T-helper 17 cell (primary cell): ENCODE results near the gene LGR6. TPM values are rescaled to one million over a fixed set of nuclear protein-coding genes. Genes with fewer than 3 reads are reported as not detected.
A peak's percentile ranks its signal among the peaks of the same experiment; 100 is the strongest.
"Not testable (repeated sequence)": the region's sequence is repeated elsewhere in the genome, so short reads cannot be mapped to it uniquely, and the experiment has no call there.

Experiments
- ATAC-seq: fragments of 150-1000 bp; cut with Tn5 transposase; 2 replicates; pipeline ENCODE4 v1.10.0; 2021; ENCODE audit warnings: mild to moderate bottlenecking, moderate library complexity
- DNase-seq, 3 donors: peaks; one replicate each; pipeline versions ENCODE4 v3.0.0 to v3.0.0-alpha.2; 2020 to 2021
- H3K9me3 ChIP-seq: one replicate; pipeline ENCODE4 v1.7.0; 2013; ENCODE audit warnings: low read length, mild to moderate bottlenecking; ENCODE audit not compliant: control insufficient read depth, poor library complexity, severe bottlenecking
- H3K27ac Mint-ChIP-seq: one replicate; pipeline ENCODE4 v1.8.0; 2022; ENCODE audit warnings: mild to moderate bottlenecking, moderate library complexity, mixed read lengths
- H3K27me3 Mint-ChIP-seq: one replicate; pipeline ENCODE4 v1.8.0; 2022; ENCODE audit warnings: mixed read lengths
- H3K36me3 Mint-ChIP-seq: one replicate; pipeline ENCODE4 v1.8.0; 2022; ENCODE audit warnings: low read depth, mixed read lengths
- H3K4me1 Mint-ChIP-seq: one replicate; pipeline ENCODE4 v1.8.0; 2022; ENCODE audit warnings: mild to moderate bottlenecking, mixed read lengths
- H3K4me3 Mint-ChIP-seq: one replicate; pipeline ENCODE4 v1.8.0; 2022; ENCODE audit warnings: mild to moderate bottlenecking, moderate library complexity, mixed read lengths
- total RNA-seq, 4 donors: library from RNA in 2 of 4; stranded (reverse) in 2 of 4; gene quantifications; one replicate each; pipeline ENCODE4 v1.2.3 and lab custom pipeline; 2022 to 2026

Gene LGR6
- total RNA-seq, 2 donors from 2014 or later = 0.13 to 0.25 TPM

DNA sequence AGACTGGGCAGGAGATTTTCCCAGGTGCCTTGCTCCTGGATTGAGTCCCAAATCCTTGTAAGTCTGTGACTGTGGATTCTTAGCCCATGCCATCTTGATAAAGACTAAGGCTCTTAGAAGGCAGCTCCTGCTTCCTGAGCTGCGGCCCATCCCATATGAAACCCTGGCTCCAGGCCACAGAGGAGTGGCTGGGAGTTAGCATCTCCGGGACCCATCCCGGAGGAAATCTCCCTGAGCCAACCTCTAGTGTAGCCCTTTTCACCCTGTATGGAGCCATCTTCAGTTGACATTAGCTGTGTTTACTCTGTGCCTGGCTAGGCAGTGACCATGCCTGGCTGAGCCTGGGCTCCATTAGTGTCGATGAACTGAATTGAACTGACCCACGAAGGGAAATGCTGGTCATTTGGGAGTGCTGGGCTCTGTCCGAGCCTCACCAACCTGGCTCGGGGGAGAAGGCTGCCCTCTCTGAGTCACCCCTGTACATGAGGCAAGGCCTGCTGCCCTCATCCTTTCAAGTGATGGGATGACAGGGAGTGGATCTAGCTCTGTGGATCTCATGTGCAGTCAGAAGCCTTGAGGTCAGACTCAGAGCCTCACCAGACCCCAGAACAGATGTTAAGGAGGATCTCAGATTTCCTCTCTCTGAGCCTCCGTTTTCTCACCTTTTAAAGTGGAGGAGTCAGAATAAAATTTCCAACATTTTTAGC lies 37.5 kb downstream of the LGR6 start:
- Mint-ChIP-seq H3K36me3 (no peaks in the 10 kb centered on the region), H3K4me1 (peaks cover 17% of the 10 kb centered on the region), H3K27ac (no peak overlapping the region), H3K4me3 (no peak overlapping the region), H3K27me3 (peaks cover 7% of the 10 kb centered on the region)
- no peaks in the 10 kb centered on the region for H3K9me3 ChIP-seq
- no peak for ATAC-seq
- DNase-seq = no peak

DNA sequence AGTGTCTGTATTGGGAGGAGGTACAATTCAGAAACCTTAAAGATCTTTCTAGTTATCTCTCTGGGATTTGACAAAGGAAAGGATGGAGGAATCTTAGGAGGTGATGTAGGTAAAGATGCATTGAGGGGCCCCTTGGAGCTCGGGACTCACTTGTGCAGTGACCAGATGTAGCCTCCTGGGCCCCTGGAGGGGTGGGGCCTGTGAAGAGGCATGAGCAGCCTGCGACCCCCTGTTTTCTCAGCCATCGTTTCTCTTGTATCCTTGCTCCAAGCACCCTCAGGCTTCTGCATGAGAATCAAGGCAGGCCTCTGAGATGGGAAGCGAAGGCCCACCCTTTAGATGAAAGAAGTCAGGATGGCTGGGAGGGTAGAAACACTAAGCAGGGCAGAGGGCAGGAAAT lies 39.6 kb downstream of the LGR6 start:
- Mint-ChIP-seq H3K4me3 (no peak overlapping the region), H3K27ac (no peak overlapping the region), H3K27me3 (peaks cover 25% of the 10 kb centered on the region), H3K4me1 (peaks cover 12% of the 10 kb centered on the region), H3K36me3 (peaks cover 2% of the 10 kb centered on the region)
- ATAC-seq (no peak), DNase-seq (no peak)
- H3K9me3 ChIP-seq = no peaks in the 10 kb centered on the region

DNA sequence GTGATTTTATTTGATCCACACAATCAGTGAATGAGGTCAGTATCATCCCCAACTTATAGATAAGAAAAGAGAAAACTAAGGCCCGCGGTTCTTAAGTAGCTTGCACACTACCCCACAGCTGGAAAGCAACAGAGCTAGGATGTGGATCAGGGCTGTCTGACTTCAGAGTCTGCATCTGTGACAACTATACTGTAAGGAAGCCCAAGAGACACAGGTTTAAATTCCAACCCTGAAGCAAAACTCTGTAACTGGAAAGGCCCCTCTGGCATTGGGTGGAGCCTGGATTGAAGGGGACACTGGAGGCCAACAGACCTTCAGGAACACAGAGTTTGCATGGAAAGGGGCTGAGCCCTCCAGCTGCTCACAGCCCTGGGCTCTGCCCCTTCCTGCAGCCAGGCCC lies 40.2 kb downstream of the LGR6 start:
- H3K27ac Mint-ChIP-seq = no peak overlapping the region
- DNase-seq = no peak
- H3K4me3 Mint-ChIP-seq = no peak overlapping the region
- peaks cover 2% of the 10 kb centered on the region for H3K36me3 Mint-ChIP-seq
- H3K27me3 Mint-ChIP-seq = peaks cover 26% of the 10 kb centered on the region
- H3K4me1 Mint-ChIP-seq = peaks cover 7% of the 10 kb centered on the region
- no peaks in the 10 kb centered on the region for H3K9me3 ChIP-seq
- no peak for ATAC-seq

DNA sequence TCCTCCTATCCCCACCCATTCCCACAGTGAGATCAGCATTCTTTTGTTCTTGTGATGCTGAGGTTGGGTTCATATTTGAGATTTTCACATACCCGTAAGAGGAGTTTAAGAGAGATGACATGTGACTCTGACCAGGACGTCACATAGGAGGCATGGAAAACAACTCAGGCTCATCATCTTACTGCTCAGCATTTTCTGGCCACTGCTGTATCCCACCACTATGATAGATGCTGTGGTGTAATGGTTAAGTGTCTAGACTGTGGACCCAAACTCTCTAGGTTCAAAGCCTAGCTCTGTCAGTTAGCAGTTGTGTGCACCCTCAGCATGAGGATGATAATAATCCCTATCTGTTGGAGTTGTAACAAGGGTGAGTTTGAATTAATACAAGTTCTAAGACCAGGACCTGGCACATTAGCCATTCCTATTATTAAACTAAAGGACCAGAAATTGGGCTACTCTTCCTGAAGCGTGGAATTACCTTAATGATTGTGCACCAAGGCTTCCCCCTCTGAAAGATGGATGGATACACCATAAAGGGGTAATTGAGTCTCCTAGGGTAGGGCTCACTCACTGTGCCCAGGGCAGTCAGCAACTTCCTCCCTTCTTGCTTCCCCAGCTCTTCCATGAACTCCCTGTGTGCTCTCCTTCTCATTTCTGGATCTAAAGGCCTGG lies 40.9 kb downstream of the LGR6 start:
- DNase-seq (no peak), ATAC-seq (no peak)
- Mint-ChIP-seq H3K4me3 (no peak overlapping the region), H3K36me3 (peaks cover 2% of the 10 kb centered on the region), H3K27ac (no peak overlapping the region), H3K4me1 (peaks cover 5% of the 10 kb centered on the region), H3K27me3 (peaks cover 27% of the 10 kb centered on the region)
- H3K9me3 ChIP-seq = no peaks in the 10 kb centered on the region

DNA sequence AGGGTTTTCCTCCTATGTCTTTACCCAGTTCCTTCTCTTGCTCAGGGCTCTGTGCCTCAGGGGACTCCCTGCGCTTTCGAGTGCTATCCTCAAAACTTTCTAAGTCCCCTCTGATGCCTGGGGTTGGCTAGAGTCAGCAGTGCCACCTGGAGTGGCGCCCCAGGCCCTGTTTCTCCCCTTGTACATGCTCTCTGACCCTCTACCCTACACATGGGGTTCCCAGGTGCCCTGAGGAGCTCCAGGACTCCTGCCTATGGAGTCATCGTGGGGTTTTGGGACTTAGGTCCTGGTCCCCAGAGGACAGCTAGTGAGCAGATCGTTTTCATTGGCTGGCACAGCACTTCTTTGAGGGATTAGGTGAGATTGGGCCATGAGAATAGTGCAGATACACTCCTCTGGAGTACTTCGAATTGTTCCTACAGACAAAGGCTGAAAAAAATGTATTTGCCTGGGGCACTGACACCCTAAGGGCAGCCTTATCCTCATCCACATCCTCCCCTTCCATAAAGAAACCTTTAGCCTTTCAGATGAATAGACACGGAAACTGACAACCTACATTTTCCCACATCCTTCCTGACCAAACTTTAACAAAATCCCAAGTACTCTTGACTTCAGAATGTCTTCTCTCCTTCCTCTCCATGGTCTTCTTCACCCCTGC lies 41.5 kb downstream of the LGR6 start:
- Mint-ChIP-seq H3K36me3 (peaks cover 2% of the 10 kb centered on the region), H3K27ac (no peak overlapping the region), H3K27me3 (peaks cover 31% of the 10 kb centered on the region), H3K4me1 (peaks cover 5% of the 10 kb centered on the region), H3K4me3 (no peak overlapping the region)
- H3K9me3 ChIP-seq = no peaks in the 10 kb centered on the region
- DNase-seq = no peak
- no peak for ATAC-seq

DNA sequence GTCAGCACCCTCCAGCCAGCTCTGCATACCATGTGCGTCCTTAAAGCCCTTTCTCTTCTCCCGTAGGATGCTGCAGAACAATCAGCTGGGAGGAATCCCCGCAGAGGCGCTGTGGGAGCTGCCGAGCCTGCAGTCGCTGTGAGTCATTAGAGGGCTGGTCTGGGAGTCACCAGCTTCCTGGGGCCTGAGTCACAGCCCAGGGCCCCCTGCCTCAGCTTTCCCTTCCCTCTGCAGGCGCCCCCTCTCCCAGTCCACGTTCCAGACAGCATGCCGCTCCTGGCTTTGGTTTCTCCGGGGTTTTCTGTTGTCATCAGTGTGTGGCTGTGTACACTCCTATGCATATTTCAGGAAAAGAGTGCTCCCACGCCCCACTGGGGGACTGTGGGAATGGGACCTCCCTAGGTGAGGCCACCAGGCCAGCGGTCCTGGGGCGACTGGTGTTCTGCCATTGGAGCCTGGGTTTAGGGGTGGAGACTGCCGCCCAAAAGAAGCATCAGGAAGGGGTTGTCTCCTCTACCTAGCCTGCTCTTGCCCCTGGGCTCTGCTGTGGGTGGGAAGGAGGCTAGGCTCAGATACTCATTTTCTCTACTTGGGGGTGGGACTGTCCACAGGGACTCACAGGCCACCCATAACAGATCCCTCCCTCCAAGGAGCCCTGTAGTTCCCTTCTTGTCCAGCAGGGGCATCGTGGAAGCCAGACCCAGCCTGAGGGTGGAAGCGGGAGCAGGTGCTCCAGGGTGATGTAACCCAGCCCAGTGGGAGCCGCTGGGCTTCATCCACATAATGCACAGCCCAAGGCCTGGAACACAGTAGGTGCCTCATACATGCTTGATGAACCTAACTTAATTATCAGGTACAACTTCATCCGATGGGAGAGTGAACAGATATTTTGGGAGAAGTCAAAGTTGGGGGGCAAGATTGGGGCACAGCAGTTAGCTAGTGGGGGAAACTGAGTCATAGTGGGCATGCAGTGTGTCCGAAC lies 42.5 kb downstream of the LGR6 start:
- Mint-ChIP-seq H3K27ac (no peak overlapping the region), H3K4me1 (peaks cover 3% of the 10 kb centered on the region), H3K27me3 (peaks cover 34% of the 10 kb centered on the region), H3K36me3 (peaks cover 2% of the 10 kb centered on the region), H3K4me3 (no peak overlapping the region)
- ATAC-seq = peak; percentile 84
- DNase-seq = peak; percentile 42 to 64 (median 46)
- no peaks in the 10 kb centered on the region for H3K9me3 ChIP-seq

DNA sequence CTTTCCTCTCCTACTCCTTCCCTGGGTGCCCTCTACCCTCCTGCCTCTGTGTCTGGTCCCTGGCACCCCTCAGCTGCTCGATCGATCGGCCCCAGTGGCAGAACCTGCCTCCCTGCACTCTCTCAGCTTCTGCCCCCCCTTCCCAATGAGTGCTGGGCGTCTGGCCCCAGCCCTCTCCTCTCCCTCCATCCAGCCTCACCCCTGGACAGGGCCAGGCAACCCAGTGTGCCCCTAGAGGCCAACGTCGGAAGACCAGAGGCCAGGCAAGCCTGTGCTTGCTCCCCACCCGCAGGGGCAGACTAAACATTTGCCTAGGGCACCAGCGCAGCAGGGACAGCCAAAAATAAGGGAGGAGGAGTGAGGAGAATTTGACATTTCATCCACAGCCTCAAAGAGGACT lies 43.5 kb downstream of the LGR6 start:
- H3K4me1 Mint-ChIP-seq = peaks cover 3% of the 10 kb centered on the region
- no peaks in the 10 kb centered on the region for H3K9me3 ChIP-seq
- H3K27ac Mint-ChIP-seq = no peak overlapping the region
- no peak for DNase-seq
- H3K36me3 Mint-ChIP-seq = peaks cover 2% of the 10 kb centered on the region
- peak; percentile 59 for ATAC-seq
- no peak overlapping the region for H3K4me3 Mint-ChIP-seq
- H3K27me3 Mint-ChIP-seq = peaks cover 34% of the 10 kb centered on the region

DNA sequence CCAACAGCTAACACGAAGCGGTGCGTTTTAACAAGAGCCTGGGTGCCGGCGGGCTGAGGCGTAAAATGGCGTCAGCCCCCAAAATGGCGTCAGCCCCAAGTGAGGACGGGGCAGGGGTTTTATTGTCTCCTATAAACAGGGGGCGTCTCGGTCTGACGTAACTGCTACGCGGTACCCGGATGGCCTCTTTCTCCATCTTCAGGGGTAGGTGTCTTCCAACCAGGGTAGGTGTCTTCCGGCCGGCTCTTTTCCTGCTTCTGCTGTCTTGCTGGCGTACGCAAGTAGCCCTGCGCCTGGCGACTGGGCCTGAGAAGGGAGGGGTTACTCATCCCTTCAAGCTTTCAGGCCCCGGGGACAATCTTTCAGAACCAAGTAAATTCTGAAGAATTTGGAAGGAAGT lies 45.3 kb downstream of the LGR6 start:
- Mint-ChIP-seq H3K36me3 (peaks cover 2% of the 10 kb centered on the region), H3K27ac (no peak overlapping the region), H3K4me3 (no peak overlapping the region), H3K4me1 (peaks cover 3% of the 10 kb centered on the region), H3K27me3 (peaks cover 46% of the 10 kb centered on the region)
- ATAC-seq = no peak
- no peak for DNase-seq
- no peaks in the 10 kb centered on the region for H3K9me3 ChIP-seq

DNA sequence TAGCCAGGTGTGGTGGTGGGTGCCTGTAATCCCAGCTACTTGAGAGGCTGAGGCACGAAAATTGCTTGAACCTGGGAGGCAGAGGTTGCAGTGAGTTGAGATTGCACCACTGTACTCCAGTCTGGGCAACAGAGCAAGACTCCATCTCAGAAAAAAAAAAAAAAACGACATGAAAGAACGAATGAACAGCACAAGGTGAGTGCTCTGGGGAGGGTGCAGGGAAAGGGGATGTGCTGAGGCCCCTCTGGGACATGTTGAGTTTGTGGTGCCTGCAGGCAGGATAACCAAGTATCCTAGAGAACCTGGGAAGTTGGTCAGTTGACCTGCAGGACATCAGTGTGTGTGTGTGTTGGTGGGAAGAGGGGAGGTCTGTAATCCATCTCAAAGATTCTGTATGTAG lies 46.6 kb downstream of the LGR6 start:
- Mint-ChIP-seq H3K27ac (peak overlapping the region; percentile 54), H3K27me3 (peaks cover 46% of the 10 kb centered on the region)
- H3K4me3 Mint-ChIP-seq, H3K36me3 Mint-ChIP-seq, H3K9me3 ChIP-seq, DNase-seq, ATAC-seq, H3K4me1 Mint-ChIP-seq: not testable (repeated sequence)

DNA sequence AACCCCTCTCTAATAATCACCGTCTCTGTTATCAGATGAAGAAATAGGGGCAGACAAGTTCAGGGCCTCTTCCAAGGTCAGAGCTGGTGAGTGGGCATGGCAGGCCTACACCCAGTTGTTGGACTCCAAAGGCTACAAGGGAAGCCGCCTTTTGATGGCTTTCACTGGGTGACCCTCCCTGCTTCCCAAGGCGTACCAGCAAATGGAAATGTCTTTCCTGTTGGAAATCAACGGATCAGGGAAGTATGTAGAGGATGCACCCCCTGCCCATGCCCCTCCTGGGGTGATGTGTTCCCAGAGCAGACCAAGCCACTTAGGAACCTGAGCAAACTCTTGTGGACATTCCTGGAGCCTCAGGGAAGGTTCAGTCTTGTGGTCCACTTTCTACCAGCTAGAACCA lies 47.4 kb downstream of the LGR6 start:
- Mint-ChIP-seq H3K4me3 (no peak overlapping the region), H3K27me3 (peaks cover 44% of the 10 kb centered on the region), H3K4me1 (peaks cover 3% of the 10 kb centered on the region), H3K36me3 (peaks cover 2% of the 10 kb centered on the region), H3K27ac (no peak overlapping the region)
- DNase-seq (no peak), ATAC-seq (no peak)
- H3K9me3 ChIP-seq = no peaks in the 10 kb centered on the region

DNA sequence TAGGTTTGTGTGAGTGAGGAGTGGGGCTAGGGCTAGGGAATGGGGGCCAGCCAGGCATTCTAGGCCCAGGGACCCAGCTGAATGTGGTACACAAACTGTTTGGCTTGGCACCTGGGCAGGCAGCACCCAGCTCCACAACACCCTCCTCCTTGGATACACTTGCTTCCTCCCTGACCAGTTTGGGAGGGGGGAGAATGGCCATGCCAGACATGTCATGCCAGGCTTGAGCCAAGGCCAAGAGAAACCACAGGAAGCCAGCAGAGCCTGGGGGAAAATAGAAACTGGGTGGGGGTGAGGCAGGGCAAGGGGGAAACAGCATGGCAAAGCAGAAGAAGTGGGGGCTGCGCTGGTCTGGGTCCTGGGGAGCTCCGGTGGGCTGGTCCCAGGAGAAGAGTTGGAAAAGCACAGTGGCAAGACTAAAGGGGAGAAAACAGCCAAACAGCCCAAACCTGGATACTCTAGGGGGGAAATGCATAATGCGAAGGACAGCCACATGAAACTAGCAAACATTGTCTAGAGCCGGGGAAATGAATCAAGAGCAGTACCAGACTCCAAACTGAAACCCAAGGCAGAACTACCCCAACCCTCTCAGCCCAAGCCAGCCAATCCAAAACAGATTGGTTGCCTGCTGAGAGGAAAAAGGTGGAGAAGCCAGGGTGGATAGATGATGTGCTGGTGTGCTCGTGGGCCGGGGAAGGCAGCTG lies 47.9 kb downstream of the LGR6 start:
- Mint-ChIP-seq H3K27me3 (peaks cover 39% of the 10 kb centered on the region), H3K27ac (no peak overlapping the region), H3K4me3 (no peak overlapping the region), H3K36me3 (peaks cover under 1% of the 10 kb centered on the region), H3K4me1 (peaks cover 3% of the 10 kb centered on the region)
- H3K9me3 ChIP-seq = no peaks in the 10 kb centered on the region
- no peak for DNase-seq
- no peak for ATAC-seq

DNA sequence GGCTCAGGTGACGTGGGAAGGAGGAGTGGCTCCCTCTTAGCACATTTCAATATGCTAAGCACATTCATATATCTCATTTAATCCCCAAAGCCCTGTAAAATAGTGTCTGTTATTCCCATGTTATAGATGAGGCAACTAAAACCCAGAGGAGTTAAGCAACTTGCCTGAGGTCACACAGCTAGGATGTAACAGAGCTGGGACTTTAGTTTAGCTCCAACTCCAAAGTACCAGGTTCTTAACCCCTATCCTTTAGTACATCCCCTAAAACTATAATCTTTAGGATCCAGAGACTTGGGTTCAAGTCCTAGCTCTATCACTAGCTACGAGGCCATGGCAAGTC lies 48.5 kb downstream of the LGR6 start:
- peaks cover under 1% of the 10 kb centered on the region for H3K4me1 Mint-ChIP-seq
- H3K36me3 Mint-ChIP-seq = no peaks in the 10 kb centered on the region
- H3K9me3 ChIP-seq = no peaks in the 10 kb centered on the region

More for the DNA sequence above, 48.5 kb downstream of the LGR6 start:
- H3K4me3 Mint-ChIP-seq = no peak overlapping the region
- no peak for DNase-seq
- peaks cover 33% of the 10 kb centered on the region for H3K27me3 Mint-ChIP-seq
- H3K27ac Mint-ChIP-seq = no peak overlapping the region
- no peak for ATAC-seq
